GM19351 (cell line): ENCODE data around the gene KCTD11.
A peak's percentile ranks its signal among the peaks of the same experiment; 100 is the strongest.

ENCODE experiments used
- ATAC-seq: cut with Tn5 transposase; IDR thresholded peaks from one replicate; pipeline ENCODE4 v1.9.1; 2021; ENCODE audit warnings: mild to moderate bottlenecking, moderate library complexity; ENCODE audit not compliant: unreplicated experiment

The KCTD11 gene

DNA sequence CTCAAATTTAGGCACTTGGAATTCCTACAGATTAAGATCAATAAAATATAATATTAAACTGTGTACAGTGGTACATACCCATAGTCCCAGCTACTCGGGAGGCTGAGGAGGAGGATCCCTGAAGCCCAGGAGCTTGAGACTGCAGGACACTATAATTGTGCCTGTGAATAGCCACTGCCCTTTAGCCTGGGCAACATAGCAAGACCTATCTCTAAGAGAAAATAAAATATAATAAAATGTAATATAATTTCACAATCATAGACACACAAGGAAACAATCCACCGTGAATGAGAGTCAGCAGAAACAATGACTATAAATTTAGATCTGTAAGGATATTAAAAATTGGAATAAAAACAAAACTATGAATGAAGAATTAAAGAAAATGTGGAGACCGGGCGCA is 18.9 kb downstream of the KCTD11 start:
- no peak for ATAC-seq

DNA sequence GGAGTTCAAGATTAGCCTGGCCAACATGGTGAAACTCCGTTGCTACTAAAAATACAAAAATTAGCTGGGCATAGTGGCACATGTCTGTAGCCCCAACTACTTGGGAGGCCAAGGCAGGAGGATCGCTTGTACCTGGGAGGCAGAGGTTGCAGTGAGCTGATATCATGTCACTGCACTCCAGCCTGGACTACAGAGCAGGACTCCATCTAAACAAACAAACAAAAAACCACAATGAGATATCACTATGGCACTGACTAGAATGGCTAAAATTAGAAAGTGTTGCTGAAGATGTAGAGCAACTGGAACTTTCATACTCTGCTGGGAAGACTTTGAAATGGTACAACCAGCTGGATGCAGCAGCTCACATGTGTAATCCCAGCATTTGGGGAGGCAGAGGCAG is 22.4 kb downstream of the KCTD11 start:
- no peak for ATAC-seq

DNA sequence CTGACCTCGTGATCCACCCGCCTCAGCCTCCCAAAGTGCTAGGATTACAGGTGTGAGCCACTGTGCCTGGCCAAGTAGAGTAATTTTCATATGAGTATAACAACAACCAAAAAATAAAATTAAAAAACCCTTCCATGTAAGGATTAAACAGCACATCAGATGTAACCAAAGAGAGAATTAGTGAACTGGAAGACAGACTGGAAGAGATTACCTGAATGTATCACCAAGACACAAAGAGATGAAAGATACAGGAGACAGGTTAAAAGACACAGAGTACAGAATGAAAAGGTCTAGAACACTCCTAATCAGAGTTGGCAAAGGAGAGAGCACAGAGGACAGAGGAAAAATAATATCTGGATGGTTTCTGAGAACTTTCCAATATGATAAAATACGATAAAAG is 27.2 kb downstream of the KCTD11 start:
- ATAC-seq, result no peak

DNA sequence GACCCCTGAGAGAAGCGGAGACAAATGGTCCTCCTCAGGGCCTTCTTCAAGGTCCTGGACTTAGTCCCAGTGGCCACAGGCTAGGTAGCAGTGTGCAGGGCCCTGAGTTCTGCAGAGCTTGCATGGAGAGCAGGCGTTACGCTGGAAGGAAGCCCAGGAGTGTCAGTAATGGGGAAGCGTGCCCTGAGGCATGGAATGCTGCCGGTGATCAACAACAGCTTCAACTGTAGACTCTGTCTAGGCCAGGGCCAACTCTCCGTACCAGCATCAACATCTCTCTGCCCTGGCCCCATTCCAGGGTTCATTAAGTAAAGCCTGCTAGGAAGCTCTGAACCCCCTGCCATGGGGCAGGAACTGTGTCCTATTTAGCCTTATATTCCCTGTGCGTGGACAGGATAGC is 28.4 kb downstream of the KCTD11 start:
- no peak for ATAC-seq

DNA sequence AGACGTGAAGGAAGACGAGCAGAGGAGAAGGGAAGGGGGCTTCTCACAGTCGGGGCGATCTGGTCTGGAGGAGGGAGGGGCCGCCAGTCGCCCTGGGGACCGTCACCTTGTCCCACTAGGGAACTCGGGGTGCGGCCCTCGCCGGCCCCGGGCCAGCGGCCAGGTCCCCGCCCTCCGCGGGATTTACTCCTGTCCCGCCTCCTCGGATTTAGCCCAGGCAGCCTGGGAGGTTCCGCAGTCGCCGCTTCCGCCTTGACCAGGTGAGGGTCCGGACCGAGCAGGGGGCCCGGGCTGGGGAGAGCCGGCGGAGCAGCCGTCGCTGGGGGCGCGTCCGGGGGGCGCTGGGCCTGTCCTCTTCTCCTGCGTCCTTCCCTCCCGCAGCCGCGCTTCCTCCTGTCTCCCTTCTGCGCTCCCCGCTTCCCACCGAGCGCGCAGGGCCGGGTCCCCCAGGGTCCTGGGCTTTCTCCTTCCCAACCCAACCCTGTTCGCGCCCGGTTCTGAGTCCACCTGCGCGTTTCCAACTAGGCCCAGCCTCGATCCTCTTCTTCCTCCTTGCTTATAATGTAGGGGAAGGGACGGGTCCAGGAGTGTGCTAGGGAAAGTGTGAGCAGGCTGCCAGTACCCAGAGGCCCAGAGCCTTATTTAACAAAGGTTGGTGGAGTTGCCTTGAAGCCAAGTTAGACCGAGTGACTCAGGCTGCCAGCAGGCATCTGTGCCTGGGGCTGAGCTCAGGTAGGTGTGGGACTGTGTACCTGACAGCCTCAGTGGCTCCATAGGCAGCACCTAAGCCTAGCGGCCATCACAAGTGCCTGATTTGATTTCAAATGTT is 29.1 kb downstream of the KCTD11 start, which contains the start of gene TNK1:
TSS of gene TNK1 (plus strand) at position 235 of the 829 bp plus-strand sequence. CDS start 1,838 bp downstream, outside the sequence.
- ATAC-seq, result no peak

DNA sequence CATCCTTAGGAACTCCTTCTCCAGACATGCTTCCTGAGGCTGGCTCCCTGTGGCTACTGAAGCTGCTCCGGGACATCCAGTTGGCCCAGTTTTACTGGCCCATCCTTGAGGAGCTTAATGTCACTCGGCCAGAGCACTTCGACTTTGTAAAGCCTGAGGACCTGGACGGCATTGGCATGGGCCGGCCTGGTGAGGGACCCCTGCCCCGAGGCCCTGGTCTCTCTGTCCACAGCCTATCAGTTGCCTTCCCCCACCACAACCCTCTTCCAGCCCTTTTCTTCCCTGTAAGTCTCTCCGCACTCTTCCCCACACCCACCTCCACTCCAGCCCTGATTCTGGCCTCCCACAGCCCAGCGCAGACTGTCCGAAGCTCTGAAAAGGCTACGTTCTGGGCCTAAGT is 30.9 kb downstream of the KCTD11 start:
- ATAC-seq, result no peak

DNA sequence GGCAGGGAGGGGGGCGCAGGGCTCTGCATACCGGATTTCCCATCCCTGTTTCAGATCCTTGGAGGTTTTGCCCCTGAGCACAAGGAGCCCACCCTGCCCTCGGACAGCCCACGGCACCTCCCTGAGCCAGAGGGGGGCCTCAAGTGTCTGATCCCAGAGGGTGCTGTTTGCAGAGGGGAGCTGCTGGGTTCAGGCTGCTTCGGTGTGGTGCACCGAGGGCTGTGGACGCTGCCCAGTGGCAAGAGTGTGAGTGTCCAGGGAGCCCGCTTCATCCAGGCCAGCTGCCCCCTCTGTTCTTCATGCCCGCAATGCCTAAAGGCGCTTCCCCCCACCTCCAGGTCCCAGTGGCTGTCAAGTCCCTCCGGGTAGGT is 31.4 kb downstream of the KCTD11 start:
- no peak for ATAC-seq

DNA sequence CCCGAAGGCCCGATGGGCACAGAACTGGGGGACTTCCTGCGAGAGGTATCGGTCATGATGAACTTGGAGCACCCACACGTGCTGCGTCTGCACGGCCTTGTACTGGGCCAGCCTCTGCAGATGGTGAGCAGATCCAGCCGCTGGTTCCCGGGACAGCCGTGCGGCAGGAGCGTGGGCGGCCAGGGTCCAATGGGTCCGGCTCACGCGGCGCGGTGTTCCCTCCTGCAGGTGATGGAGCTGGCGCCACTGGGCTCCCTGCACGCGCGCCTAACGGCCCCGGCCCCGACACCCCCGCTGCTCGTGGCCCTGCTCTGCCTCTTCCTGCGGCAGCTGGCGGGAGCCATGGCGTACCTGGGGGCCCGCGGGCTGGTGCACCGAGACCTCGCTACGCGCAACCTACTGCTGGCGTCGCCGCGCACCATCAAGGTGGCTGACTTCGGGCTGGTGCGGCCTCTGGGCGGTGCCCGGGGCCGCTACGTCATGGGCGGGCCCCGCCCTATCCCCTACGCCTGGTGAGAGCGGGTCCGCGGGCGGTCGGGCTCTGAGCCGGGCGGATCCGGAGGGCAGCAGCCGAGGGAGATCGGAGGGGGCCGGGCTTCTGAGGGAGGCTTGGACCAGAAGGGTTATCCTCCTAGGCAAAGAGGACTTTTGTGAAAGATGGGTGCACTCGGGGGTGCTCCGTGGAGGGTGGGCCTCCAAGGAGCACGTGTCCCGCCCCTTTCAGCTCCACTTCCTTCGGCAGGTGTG is 32.0 kb downstream of the KCTD11 start:
- no peak for ATAC-seq

DNA sequence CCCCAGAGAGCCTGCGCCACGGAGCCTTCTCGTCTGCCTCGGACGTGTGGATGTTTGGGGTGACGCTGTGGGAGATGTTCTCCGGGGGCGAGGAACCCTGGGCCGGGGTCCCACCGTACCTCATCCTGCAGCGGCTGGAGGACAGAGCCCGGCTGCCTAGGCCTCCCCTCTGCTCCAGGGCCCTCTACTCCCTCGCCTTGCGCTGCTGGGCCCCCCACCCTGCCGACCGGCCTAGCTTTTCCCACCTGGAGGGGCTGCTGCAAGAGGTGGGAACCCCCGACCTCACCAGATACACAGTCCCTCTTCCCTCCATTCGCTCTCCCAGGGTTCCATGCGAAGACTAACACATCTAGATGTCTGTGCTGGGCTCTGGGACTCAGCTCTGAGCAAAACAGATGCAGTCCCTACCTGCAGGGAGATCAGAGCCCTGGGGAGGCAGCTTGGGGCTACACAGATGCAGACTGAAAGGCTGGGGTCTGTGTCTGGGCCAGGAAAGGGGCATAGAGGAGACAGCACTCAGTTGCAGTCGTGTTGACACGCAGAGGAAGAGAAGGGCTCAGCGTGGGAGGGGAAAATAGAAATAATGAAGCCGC is 32.6 kb downstream of the KCTD11 start:
- no peak for ATAC-seq

DNA sequence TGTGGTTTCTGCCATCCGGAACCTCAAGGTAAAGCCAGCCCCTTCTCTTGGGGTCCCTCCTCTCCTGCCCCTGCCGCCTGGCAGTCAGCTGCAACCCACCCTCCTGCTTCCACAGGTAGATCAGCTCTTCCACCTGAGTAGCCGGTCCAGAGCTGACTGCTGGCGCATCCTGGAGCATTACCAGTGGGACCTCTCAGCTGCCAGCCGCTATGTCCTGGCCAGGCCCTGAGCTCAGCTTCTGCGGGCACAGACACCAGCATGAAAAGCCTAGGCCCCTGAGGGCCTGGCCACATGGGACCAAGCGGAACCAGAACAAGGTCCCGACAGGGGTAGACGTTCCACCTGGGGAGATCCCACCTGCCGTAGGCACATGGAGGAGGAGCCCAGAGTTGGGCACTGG is 36.9 kb downstream of the KCTD11 start:
- no peak for ATAC-seq

DNA sequence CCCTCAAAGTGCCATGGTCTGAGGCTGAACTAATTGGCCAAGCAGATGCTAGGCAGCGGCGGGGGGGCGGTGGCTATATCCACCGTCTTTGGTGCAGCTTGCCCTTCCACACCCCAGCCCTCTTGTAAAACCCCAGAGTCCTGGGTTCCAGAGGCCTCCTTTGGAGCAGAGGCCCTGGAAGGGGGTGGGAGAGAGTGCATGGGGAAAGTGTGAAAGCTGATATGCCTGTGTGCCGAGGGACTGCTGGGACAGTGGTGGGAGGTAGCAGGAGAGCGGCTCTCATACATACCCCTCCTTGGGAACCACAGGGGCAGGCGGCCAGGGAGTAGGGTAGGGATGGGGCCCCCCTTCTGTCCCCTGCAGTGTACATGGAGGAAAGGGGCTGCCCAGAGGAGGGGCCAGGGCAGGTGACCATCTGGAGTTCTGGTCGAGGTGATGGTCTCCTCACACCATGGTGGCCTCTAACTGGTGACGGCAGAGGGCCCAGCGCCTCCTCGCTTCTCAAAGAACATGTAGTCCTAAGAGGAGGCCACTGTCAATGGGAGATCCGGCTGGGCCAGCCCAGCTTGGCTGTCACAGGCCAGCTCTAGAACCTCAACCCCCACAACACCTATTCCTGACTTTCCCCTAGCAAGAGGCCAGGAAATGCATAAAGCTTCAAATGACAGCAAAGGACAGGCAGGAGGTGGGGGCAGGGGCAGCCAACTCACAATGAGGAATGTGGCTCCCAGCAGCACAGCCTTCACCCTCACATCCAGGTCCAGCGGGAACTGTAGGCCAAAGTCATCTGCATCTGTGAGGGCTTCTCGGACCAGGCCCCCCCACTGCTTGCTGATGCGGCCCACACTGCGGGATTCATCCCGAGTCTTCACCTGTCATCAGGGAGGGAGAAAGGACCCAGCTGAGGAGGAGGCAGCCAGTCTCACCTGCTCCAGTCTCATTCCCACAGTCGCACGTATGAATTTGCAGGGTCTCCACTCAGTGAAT is 38.3 kb downstream of the KCTD11 start:
- no peak for ATAC-seq

DNA sequence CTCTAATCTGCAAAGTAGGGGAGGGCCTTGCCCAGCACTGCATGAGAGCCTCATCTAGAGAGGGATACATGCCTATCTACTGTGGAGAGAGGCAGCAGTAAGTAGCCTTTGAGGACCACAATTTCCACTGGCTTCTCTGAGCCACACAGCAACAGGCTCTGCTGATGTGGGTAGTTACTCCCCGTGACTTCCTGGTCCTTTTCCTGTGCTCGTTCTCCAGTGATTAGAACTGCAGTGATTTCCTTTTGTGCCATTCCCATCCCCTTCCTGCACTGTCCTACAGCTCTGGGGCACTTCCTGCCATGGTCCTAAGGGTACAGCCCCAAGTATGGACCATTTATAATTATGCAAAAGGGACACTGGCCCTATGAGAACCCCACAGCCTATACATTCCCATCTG is 39.3 kb downstream of the KCTD11 start:
- ATAC-seq, result no peak

DNA sequence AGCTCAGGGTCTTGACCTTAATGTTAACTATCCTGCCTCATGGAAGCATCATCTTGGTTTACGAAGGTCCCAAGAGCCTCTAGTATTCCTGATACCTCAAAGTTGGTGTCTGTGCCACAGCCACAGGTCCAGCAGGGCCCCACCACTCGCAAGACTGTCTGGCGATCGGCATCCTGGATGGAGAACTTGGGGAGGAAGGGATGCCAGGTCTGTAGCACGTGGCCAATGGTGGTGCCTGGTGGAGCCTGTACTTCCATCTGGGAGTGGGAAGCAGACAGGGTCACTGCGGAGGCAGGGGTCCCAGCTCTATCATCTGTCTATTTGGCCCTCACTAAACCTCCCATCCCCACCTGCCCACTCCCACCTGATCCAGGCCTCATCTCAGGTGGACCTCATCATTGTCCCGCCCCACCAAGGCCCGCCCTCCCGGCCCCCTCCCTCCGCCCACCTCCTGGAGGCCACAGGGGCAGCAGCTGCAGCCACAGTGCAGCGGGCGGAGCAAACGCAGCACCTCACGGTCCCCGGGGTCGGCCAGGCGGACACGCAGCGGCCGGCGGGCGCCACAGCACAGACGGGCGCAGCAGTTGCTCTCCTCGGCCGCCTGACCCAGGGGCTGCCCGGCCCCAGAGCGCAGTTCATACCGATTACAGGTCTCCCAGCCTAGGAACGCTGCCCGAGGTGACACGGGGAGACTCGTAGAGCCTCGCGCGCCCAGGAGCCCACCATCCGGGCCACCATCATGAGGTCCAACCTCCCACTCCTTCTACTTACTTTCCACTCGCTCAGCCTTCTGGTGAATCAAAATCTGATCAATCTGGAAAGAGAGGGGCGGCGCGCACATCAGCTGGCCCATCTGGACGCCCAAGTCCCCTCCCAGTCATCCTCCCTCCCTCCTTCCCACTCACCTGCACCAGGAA is 41.0 kb downstream of the KCTD11 start:
- ATAC-seq, result no peak

DNA sequence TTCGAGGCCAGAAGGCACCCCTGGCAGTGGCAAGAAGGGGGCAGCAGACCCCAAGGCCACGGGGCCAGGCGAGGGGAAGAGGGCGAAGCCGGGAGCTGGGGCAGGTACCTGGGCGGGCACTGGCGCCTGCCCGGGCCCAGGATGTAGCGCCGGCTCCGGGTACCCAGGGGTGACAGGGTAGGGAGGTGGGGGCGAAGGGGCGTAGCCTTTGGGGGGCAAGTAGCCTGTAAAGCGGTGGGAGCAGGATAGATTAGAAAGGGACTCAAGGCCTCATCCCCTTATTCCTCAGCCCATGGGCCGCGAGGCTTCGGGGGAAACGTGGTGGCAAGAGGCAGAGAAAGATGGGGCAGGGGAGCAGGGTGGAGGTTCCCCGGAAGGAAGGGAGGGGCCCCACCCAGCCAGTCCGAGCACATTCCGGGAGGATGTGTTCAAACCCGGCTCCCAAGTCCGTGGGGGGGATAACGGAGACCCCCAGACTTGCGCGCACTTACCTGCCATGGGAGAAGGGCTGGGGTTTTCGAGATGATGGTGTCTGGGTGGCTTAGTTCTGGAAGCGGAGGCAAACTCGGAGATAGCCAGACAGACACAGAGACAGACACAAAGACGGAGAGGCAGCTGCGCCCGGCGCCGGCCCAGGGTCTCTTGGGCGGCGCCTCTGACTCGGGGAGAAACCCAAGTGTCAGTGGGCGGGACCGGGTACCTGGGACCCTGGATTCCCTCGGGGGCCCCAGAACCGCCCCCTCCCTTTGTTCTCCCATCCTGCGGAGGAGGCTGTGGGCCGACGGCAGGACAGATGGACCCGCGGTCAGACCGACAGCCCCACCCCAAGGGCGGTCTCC is 41.9 kb downstream of the KCTD11 start:
- ATAC-seq, result peak; percentile 52

DNA sequence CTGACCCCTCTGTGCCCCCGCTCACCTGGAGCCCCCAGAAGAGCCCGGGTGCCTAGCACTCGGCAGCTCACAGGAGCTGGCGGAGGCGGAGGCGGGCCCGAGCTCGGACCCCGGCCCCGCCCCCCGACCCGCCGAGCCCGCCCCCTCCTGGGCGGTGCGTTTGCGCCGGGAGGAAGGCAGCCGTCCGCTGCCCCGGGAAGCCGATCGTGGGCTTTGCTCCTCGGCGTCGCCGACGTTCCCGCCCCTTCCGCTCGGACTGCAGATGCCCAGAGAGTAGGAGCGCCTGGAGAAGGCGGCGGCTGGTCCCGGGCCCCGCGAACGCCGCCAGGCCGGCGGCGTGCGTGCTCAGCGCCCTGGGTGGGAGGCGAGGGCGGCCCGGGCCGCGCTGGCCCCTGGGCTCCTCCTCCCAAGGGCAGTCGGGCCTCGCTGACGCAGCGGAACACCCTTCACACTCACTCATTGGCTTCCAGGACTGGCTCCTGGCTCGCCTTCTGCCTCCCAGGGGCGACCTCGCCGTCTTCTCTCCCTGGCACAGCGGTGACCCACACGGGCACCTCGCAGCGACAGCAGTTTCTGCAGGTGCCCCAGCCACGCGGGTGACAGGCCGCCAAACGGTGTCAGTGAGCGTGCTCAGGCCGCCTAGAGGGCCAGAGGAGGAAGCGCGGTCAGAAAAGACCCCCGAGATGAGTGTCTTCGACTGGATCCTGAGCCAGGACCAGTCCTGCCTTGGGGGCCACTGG is 42.7 kb downstream of the KCTD11 start, which contains the start of gene PLSCR3:
TSS of gene PLSCR3 (minus strand) at position 74 of the 740 bp plus-strand sequence. CDS start 415 bp downstream, outside the sequence.
- ATAC-seq, result peak; percentile 70

DNA sequence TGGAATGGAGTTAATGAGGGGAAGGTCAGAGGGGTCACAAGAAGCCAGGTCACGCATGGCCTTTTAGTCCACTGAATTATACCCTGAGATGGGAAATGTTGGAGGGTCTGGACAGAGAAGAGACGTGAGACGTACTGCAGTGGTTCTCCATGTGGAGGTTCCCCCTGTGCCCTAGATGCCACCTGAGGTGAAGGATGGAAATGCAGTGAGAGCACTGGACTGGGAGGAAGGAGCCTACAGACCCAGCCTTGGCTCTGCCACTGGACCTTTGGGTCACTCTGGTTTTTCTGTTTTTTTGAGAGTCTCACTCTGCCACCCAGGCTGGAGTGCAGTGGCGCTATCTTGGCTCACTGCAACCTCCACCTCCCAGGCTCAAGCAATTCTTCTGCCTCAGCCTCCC is 44.2 kb downstream of the KCTD11 start:
- ATAC-seq, result no peak

DNA sequence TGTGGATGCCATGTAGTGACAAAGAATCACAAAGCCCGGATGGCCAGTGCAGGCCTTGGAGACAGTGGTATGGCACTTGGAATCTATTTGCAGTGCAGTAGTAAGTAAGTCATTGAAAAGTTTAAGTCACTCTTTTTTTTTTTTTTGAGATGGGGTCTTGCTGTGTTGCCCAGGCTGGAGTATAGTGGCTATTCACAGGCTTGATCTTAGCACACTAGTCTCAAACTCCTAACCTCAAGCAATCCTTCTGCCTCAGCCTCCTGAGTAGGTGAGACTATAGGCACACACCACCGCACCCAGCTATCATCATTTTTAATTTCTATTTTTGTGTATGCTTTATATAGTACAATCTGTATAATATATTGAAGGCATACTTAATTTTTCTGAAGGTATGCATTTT is 46.6 kb downstream of the KCTD11 start:
- no peak for ATAC-seq
